HG03439 (cell line): ENCODE results near the gene PMM2.

ENCODE experiments used
- ATAC-seq: cut with Tn5 transposase; IDR thresholded peaks from one replicate; pipeline ENCODE4 v1.9.1; 2021; ENCODE audit warnings: mild to moderate bottlenecking, moderate library complexity; ENCODE audit not compliant: unreplicated experiment

PMM2 gene

DNA sequence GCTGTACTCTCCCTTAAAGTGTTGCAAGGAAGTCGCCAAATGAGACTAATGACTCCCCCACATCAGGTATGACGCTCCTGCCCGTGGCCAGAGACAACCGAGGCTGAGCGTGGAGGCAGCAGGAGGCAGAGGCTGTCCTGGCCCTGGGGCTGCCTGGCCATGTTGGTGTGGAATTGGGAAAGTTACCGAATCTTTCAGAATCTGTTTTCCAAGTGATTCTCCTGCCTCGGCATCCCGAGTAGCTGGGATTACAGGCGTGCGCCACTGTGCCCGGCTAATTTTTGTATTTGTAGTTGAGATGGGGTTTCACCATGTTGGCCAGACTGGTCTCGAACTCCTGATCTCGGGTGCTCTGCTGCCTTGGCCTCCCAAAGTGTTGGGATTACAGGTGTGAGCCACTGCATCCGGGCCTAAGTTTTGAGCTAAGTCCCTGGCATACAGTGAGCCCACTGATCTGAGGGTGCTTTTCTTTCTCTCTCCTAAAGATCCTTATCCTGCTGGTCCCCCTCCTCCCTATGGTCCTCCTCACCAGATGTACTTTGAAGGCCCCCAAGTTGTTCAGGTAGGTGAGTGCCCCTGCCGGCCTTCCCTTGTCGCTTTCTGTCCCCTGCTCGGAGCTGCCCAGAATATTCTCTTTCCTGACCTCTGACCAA lies 85.2 kb downstream of the PMM2 start:
- no peak for ATAC-seq

DNA sequence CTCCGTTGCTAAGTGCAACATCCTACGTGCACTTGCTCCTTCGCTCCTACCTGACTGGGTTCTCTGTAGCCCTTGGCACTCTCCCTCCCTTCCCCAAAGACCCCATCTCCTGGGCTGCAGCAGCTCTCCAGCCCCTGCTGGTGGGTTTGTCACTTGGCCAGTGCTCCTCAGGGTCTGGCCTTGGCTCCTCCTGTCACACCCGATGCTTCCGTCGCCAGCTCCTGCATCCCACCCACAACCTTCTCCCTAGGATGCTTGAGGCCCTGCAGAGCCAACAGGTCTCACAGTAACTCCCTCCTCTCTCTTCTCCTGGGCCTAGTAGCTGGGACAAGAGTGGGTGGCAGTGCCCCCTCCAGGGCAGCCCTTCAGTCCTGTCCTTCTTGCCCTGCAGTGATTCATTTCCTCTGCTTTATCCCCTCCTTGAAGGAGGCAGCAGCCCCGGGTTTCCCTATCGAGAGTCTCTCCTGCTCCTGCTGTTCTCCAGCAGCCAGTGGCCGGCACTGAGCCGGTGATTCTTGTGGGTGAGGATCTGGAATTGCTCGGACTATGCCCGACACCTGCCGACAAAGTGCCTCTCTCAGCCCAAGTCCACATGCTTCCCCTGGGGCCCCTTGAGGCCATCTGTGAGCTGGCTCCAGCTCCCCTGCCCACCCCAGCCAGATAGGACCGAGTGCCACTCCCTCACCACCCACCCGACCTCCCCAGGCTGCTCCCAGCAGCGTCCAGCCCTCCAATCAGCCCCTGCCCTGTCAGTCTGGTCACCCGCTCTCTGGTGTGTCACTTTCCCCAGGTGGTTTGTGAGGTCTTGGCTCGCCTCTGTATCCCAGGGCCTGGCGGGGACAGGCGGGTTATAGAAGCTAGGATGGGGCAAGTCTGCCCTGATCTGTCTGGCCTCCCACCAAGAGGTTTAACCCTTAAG lies 88.3 kb downstream of the PMM2 start:
- ATAC-seq, result no peak

DNA sequence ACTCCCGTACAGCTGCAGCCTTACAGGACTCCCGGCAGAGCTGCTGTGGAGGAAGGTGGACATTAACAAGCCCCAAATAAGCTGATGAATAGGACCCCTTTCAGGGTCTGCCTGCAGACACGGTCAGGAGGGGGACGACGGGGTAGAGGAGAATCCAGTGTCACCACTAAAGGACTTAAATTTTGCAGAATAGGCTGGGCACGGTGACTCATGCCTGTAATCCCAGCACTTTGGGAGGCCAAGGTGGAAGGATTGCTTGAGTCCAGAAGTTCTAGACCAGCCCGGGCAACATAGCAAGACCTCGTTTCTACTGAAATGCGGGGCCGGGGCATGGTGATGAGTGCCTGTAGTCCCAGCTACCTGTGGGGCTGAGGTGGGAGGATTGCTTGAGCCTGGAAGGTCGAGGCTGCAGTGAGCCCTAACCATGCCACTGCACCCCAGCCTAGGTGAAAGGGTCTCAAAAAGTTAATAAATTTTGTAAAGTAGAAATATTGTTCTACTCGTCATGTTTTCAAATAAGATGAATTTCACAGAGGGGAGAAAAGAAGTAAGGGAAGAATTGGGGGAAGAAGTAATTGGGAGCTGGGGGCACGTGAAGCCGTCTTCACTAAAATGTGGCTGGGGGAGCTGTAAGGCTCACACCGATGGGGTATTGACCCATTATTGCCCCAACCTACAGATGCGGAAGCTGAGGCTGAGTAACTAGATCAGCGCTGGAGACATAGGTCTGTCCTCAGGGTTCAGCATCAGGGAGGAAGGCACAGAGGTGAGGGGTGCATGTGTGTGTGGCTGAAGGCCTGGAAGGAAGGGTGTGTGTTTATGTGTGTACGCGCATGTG lies 89.2 kb downstream of the PMM2 start:
- no peak for ATAC-seq

DNA sequence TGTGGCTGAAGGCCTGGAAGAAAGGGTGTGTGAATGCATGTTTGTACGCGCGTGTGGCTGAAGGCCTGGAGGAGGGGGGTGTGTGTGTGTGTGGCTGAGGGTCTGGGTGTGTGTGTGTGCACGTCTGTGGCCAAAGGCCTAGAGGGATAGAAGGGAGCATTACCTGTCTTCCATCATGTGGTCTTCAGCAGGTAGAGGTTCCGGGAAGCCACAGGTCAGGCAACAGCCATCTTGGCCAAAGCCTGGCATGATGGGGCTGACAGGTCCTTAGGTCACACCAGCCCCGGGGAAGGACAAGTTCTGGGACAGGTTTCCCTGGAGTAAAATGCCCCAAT lies 89.8 kb downstream of the PMM2 start:
- ATAC-seq, result no peak

DNA sequence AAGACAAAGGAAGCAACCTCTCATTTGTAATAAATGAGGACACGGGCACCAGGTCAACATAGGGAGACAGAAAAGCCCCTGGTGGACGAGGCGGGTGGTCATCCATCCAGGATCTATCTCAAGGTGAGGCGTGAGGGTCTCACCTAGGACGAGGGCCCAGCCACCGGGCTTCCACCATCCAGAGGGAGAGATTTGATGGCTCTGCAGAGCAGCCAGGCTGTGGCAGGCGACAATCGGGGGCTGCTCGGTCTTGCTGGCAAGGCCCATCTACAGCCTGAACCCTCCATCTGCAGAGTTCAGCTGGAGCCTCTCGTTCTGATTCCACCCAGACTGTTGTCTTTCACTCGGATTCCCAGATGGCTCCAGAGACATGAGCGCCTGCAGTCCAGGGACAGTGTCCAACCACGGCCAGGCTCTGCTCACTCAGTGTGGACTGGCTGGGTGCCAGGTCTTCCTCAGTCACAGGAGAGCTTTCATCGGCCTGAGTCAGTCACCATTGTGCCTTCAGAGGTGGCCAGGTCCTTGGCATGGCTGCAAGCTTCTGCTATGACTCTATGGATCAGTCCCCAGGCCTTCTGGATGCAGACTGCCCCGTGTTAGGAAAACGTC lies 90.4 kb downstream of the PMM2 start:
- ATAC-seq, result no peak

DNA sequence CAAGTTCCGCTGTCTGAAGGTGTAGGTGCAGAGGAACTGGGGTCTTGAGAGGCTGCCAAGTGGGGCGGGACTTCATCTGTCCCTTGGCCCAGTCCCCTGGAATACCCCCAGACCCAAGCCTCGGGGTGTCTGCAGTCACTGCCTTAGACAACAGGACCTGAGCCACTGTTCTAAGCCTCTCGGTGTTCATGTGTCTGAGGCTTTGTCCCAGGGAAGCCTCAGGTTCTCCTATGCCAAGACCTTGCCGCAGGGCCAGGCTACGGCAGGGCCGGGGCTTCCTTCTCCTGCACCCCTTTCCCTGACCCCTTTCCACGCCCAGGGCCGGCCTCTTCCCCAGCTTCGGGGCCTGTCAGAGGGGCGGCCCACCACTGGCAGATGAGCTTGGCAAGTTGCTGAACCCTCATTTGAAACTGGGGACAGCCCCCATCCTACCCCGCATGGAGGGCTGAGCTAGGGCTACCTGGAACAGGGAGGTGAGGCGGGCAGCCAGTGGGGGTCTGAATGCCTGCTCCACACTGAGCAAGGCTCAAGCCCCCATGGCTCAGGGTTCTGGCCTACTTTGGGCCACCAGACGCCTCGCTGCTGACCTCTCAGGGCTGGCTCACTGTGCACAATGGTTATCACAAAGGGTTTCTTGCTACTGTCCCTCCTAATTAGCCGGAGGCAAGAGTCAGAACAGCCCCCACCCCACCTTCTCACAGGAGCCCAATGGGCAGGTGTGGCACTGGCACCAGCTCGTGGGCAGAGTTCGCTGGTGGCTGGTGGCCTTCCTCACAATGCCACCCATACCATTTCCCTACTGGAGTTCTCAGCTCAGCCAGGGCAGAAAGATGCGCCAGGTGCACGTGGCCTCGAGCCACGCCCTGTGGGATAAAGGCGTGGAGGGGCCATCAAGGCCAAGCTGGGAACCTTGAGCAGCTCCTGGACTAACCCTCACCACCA lies 91.6 kb downstream of the PMM2 start:
- ATAC-seq, result no peak

DNA sequence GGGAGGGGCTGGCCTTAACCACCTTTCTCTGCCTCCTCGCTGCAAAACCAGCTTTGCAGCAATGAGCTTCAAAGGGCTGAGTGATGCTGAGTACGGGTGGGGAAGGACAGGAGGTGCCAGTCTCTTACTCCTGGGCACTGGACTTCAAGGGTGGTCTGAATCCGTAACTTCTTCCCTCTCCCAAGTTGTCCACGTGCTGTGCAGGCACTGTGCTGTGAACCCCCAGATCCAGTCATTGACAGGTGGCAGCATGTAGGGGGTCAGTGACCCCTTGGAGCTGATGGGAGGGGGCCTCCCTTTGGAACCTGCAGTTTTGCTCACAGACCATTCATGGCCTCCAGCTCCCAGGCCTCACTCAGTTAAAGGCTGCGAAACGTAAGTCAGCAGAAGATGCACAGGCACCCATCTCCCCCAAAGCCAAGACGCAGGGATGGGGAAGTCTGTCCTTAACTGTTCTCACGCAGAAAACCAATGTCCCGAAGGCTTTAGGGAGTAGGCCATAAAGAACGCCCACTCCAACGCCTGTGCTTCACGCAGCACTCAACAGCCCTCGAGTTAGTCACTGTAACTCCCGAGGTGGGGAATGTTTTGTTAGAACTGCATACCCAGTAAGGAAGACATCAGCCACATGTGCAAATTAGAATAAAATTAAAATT lies 92.4 kb downstream of the PMM2 start:
- ATAC-seq, result no peak

- ATAC-seq, result no peak
Measured at GRCh38 chr16:8890549-8890921, 92.9 kb downstream of the PMM2 start.

DNA sequence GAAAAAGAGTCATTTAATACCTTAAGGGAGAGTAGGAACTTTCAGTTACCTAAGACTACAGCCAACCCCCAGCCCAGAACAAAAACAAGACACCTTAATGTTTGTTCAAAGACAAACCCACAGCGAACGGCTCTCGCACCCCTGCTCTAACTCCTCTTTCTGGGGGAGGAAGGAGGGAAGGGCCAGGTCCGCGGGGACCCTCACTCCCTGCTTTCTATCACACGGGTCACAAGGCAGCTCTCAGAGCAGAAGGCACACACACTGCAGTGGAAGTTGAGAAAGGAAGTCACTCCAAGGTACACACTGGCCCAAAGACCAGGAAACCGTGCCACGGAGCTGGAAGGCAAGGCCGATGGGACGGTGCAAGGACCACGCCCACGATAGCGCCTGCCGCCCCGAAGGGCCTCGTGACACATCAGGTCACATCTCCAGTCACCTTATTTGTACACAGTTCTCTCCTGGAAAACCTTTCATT lies 94.5 kb downstream of the PMM2 start:
- ATAC-seq, result peak; percentile 26

DNA sequence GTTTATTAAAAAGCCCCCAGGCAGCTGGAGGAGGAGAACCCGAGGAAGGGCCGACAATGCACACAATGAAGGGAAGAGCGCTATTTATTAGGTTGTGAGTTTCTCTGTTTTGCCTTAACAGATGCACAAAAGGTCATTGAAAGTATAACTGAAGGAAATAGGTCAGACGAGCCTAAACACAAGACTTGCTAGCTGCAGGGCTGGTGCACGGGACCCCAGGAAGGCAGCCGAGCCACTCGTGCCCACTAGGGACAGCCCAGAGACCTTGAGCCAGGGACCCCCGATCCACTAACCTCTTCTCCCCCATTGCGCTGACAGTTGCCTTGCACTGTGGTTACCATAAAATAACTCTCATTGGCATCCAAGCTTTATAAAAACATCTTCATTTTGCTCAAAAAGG lies 95.8 kb downstream of the PMM2 start:
- ATAC-seq, result no peak

GRCh38 chr16:8893976-8894690 lies 96.5 kb downstream of the PMM2 start:
- ATAC-seq, result no peak

DNA sequence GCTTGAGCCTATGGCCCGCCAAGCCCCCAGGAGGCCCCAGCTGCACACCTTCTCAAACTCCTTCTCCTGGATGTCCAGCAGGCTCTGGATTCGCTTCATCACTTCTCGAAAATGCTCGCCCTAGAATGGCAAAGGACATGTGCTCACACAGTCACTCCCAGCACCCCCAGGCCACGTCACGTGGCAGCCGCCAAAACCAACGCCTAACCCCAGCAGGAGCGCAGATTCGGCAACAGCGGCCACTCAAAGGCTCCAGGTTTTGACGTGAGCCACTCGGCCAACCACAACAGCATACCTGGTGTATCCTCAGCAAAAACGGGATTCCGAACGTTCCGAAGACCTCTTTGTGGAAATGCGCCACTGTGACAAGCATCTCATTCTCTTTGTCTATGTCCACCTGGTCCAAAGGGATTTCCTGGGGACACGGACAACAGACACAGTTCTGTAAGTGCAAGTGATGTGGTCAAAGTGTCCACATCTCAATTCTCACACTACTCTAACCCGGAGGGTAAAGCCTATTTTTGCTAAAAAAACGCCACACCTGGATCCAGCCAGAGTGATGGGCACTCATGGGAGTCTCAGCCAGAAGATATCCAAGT lies 97.2 kb downstream of the PMM2 start:
- ATAC-seq, result no peak

GRCh38 chr16:8898660-8899318 lies 101.2 kb downstream of the PMM2 start:
- no peak for ATAC-seq
